Kidney epithelial cell (primary cell): ENCODE data around the gene CELA2A. TPM values are rescaled to one million over a fixed set of nuclear protein-coding genes. Genes with fewer than 3 reads are reported as not detected.

ENCODE experiments used
- DNase-seq: peaks from one replicate; pipeline ENCODE4 v3.0.0-alpha.2; 2010; ENCODE audit warnings: low read depth
- H3K27me3 ChIP-seq: 2 replicates; pipeline ENCODE4 v1.6.0; 2011; ENCODE audit warnings: low read length; ENCODE audit not compliant: control insufficient read depth, insufficient read depth
- H3K36me3 ChIP-seq: 2 replicates; pipeline ENCODE4 v1.5.1; 2011; ENCODE audit warnings: low read length; ENCODE audit not compliant: control insufficient read depth, insufficient read depth
- H3K4me3 ChIP-seq: 2 replicates; pipeline ENCODE4 v1.5.1; 2011; ENCODE audit warnings: low read depth, mild to moderate bottlenecking, control low read depth, low read length
- CTCF ChIP-seq: IDR thresholded peaks from 2 replicates; pipeline ENCODE4 v1.5.1; 2011; ENCODE audit warnings: mild to moderate bottlenecking, moderate library complexity, low read length, control low read depth, inconsistent platforms; ENCODE audit not compliant: insufficient read depth, poor library complexity, severe bottlenecking
- total RNA-seq: library from RNA; depleted of rRNA; stranded (reverse); fragments of >200 nt; gene quantifications from 2 replicates; pipeline ENCODE4 v1.2.3, GENCODE V29; 2015

The CELA2A gene
- total RNA-seq, 1 donor from 2014 or later, result not detected

GRCh38 chr1:15423355-15424077 lies 33.0 kb upstream of the CELA2A start:
- no peak for TF ChIP-seq CTCF
- no peak overlapping the region for H3K4me3 ChIP-seq
- no peak for DNase-seq
- H3K27me3 ChIP-seq, result no peaks in the 10 kb centered on the region
- peaks cover 1% of the 10 kb centered on the region for H3K36me3 ChIP-seq

GRCh38 chr1:15424146-15424667 lies 32.3 kb upstream of the CELA2A start:
- no peak for TF ChIP-seq CTCF
- Histone ChIP-seq H3K36me3 (peaks cover 1% of the 10 kb centered on the region), H3K4me3 (no peak overlapping the region), H3K27me3 (no peaks in the 10 kb centered on the region)
- no peak for DNase-seq

GRCh38 chr1:15424981-15425380 lies 31.6 kb upstream of the CELA2A start:
- no peak for TF ChIP-seq CTCF
- H3K36me3 ChIP-seq, result peaks cover 1% of the 10 kb centered on the region
- H3K4me3 ChIP-seq, result no peak overlapping the region
- no peaks in the 10 kb centered on the region for H3K27me3 ChIP-seq
- no peak for DNase-seq

GRCh38 chr1:15425521-15425920 lies 31.0 kb upstream of the CELA2A start:
- TF ChIP-seq CTCF, result no peak
- H3K4me3 ChIP-seq, result no peak overlapping the region

GRCh38 chr1:15425958-15426357 lies 30.6 kb upstream of the CELA2A start:
- H3K36me3 ChIP-seq, result peaks cover 1% of the 10 kb centered on the region
- TF ChIP-seq CTCF, result no peak

More at GRCh38 chr1:15425521-15425920, 31.0 kb upstream of the CELA2A start:
- no peaks in the 10 kb centered on the region for H3K27me3 ChIP-seq
- H3K36me3 ChIP-seq, result peaks cover 1% of the 10 kb centered on the region
- no peak for DNase-seq

More at GRCh38 chr1:15425958-15426357, 30.6 kb upstream of the CELA2A start:
- H3K4me3 ChIP-seq, result no peak overlapping the region
- H3K27me3 ChIP-seq, result no peaks in the 10 kb centered on the region
- DNase-seq, result no peak
